Activated CD4-positive, alpha-beta T cell treated with anti-CD3 and anti-CD28 coated beads for 1 hour (primary cell): ENCODE measurements around the gene PDGFA.
"Not testable (repeated sequence)": the region's sequence is repeated elsewhere in the genome, so short reads cannot be mapped to it uniquely, and the experiment has no call there.

Experiments
- DNase-seq: peaks from one replicate; pipeline ENCODE4 v3.0.0-alpha.2; 2020

PDGFA gene

GRCh38 chr7:519484-520390 lies at the start of gene PDGFA:
PDGFA (minus strand) TSS chr7:519846; CDS start chr7:519001, 845 bp downstream.
- DNase-seq: no peak

GRCh38 chr7:568031-568951 lies 48.6 kb upstream of the PDGFA start:
- no peak for DNase-seq

- no peak for DNase-seq
Observed at GRCh38 chr7:567305-567883, 47.7 kb upstream of the PDGFA start.

- no peak for DNase-seq
Observed at GRCh38 chr7:566100-566499, 46.5 kb upstream of the PDGFA start.

GRCh38 chr7:564176-564865 lies 44.7 kb upstream of the PDGFA start:
- DNase-seq: no peak

- no peak for DNase-seq
Observed at GRCh38 chr7:563629-564170, 44.1 kb upstream of the PDGFA start.

GRCh38 chr7:562789-563628 lies 43.4 kb upstream of the PDGFA start:
- DNase-seq: no peak

GRCh38 chr7:562374-562675 lies 42.7 kb upstream of the PDGFA start:
- no peak for DNase-seq

- DNase-seq: no peak
Observed at GRCh38 chr7:561631-562373, 42.2 kb upstream of the PDGFA start.

GRCh38 chr7:560966-561630 lies 41.5 kb upstream of the PDGFA start:
- DNase-seq: no peak

- no peak for DNase-seq
Observed at GRCh38 chr7:559396-559705, 39.7 kb upstream of the PDGFA start.

- no peak for DNase-seq
Observed at GRCh38 chr7:557558-557881, 37.9 kb upstream of the PDGFA start.

GRCh38 chr7:556837-557557 lies 37.4 kb upstream of the PDGFA start:
- DNase-seq: no peak

GRCh38 chr7:556291-556826 lies 36.7 kb upstream of the PDGFA start:
- DNase-seq: no peak

GRCh38 chr7:555551-556160 lies 36.0 kb upstream of the PDGFA start:
- DNase-seq: no peak

- DNase-seq: no peak
Observed at GRCh38 chr7:553636-554111, 34.0 kb upstream of the PDGFA start.

- no peak for DNase-seq
Observed at GRCh38 chr7:552868-553635, 33.4 kb upstream of the PDGFA start.

- DNase-seq: not testable (repeated sequence)
Observed at GRCh38 chr7:552151-552867, 32.7 kb upstream of the PDGFA start.
